Raji (cell line): Measurements from ENCODE around the gene VAMP1.
A peak's percentile ranks its signal among the peaks of the same experiment; 100 is the strongest.

Experiments
- POLR2A ChIP-seq: IDR thresholded peaks from 2 replicates; pipeline ENCODE4 v1.6.1; 2011; ENCODE audit warnings: low read depth, low read length, control low read depth; ENCODE audit not compliant: insufficient read depth

Gene VAMP1

DNA sequence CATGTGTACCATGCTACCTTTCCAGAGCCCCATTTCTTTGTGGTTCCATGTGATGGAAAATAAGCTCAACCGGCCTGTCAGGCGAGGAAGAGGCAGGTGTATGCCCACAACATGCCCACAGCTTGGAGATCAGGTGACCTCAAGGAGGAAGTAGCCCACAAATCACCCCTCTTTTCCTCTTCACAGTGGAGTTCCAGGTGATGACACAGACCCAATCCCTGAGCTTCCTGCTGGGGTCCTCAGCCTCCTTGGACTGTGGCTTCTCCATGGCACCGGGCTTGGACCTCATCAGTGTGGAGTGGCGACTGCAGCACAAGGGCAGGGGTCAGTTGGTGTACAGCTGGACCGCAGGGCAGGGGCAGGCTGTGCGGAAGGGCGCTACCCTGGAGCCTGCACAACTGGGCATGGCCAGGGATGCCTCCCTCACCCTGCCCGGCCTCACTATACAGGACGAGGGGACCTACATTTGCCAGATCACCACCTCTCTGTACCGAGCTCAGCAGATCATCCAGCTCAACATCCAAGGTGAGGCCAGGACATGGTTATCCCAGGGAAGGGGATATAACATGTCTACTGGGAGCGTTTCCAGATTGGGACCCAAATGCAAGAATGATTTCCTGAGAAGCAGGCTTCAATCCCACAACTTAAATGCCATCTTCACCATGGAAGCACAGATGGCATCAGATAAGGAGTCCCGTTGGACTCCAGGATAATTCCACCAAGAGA lies 13.1 kb downstream of the VAMP1 start:
- TF ChIP-seq POLR2A: 0 out of 2 replicates have a peak, but pooled peaks have one; percentile 25

DNA sequence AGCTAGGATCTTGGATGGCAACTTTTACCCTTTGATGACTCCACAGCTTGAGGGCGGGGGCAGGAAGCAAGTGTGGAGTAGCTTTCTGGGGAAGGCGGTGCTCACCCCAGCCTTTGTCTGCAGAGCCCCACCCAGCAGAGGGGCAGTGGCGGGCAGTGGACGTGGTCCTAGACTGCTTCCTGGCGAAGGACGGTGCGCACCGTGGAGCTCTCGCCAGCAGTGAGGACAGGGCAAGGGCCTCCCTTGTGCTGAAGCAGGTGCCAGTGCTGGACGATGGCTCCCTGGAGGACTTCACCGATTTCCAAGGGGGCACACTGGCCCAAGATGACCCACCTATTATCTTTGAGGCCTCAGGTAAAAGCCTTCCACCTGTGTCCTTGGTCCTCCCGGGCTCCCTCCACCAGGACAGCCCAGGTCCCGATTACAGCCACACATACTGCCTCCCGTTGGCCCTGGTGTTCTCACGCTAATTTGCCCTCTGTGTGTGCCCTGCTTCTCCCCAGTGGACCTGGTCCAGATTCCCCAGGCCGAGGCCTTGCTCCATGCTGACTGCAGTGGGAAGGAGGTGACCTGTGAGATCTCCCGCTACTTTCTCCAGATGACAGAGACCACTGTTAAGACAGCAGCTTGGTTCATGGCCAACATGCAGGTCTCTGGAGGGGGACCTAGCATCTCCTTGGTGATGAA lies 17.4 kb downstream of the VAMP1 start:
- TF ChIP-seq POLR2A: 0 out of 2 replicates have a peak, but pooled peaks have one; percentile 40

DNA sequence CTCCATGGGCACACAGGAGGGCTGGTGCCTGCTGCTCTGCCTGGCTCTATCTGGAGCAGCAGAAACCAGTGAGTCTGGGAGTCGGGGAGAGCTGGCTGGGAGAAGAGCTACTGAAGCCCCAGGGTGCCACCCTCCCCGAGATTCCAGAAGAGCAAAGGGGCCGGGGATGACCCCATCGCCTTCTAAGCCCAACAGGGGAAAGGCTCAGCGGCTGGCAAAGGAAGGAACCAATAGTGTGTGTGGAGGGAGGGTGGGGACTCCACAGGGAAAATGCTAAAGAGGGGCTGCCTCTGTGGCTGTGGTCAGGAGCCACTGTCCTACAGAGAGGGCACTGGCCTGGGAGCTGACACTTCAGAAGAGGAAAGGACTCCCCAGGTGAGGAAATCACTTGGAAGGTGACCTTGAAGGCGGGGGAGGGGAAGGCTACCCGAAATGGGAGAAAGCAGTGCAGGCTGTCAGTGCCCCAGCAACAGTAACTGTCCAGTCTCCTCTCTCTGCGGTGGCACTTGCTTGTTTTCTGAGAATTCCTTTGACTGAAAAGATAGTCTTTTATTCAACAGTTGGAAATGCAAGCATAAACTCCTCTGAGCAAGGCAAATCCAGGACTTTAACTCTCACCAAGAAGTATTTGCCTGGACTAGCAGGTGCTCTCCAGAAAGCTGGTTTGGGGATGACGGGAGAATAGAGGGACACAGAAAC lies 18.1 kb downstream of the VAMP1 start:
- TF ChIP-seq POLR2A: no peak; the same call in 1 of the 2 replicates

DNA sequence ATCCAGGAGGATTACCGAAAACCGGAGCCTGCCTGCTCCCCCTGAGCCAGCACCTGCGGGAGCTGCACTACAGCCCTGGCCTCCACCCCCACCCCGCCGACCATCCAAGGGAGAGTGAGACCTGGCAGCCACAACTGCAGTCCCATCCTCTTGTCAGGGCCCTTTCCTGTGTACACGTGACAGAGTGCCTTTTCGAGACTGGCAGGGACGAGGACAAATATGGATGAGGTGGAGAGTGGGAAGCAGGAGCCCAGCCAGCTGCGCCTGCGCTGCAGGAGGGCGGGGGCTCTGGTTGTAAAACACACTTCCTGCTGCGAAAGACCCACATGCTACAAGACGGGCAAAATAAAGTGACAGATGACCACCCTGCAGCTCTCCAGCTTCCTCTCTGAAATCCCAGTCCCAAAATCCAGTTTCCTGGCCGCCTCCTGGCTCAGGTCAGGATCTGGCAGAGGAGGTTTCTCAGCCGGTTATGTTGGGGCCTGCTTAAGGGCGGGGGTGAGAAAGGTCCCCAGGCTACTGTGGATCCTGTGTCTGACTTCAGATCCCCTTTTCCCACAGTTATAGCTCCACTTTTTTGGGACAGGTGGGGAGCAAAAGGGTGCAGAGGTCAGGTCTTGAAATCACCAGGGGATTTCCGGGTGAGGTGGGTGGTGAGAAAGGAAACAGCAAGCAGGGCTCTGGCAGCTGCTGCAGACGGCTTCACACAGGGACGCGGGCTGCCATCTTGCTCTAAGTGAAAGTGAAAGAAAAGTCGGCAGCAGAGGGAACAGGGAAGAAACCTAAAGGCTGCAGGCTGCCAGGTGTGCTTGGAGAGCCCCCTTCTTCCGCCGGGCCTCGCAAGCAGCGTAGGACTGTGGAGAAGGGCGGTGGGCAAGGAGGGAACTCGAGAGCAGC lies 18.9 kb downstream of the VAMP1 start, which contains the start of gene TAPBPL:
TSS of gene TAPBPL (plus strand) at position 695 of the 897 bp plus-strand sequence. CDS start 207 bp downstream, outside the sequence.
- TF ChIP-seq POLR2A: peak; percentile 60

DNA sequence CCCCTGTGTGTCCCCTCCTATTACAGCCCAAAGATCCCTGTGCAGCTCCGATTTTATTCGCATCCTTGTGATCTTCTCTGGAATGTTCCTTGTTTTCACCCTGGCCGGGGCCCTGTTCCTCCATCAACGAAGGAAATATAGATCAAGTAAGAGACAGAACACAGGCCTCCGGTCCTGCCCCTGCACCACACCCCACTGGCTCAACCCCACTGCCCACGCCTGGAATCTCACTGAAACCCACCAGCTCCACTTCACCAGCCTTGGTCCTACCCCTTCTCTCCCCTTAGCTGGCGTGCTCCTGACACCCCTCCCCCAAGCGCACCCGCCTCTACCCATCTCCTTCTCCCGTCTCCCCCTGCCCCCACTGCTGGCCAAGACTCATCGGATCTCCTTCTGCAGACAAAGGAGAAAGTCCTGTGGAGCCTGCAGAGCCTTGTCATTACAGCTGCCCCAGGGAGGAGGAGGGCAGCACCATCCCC lies 19.6 kb downstream of the VAMP1 start:
- TF ChIP-seq POLR2A: no peak

DNA sequence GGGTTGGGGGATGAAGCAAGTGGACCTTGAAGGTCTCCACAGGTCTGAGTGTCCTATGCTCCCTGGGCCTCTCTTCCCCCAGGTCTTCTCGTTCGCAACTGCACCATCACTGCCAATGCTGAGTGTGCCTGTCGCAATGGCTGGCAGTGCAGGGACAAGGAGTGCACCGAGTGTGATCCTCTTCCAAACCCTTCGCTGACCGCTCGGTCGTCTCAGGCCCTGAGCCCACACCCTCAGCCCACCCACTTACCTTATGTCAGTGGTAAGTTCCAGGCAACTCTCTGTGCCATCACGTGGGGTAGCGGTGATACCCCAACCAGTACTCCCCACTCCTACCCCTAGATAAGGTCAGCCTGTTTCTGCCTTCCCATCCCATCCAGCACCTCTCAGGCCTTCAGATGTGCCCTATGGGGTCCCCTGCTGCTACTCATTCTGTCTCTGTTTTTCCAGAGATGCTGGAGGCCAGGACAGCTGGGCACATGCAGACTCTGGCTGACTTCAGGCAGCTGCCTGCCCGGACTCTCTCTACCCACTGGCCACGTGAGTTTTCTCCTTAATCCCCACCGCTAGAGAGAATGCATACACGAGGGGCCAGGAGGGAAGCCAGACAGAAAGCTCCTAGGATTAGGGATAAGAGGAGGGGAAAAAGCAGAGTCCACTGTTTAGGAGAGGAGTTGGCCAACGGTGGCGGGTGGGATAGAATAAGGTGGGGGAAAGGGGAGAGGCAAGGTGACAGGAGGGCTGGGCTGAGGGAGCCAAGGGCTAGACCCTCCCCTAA lies 20.2 kb downstream of the VAMP1 start:
- 0 out of 2 replicates have a peak, but pooled peaks have one; percentile 20 for TF ChIP-seq POLR2A

DNA sequence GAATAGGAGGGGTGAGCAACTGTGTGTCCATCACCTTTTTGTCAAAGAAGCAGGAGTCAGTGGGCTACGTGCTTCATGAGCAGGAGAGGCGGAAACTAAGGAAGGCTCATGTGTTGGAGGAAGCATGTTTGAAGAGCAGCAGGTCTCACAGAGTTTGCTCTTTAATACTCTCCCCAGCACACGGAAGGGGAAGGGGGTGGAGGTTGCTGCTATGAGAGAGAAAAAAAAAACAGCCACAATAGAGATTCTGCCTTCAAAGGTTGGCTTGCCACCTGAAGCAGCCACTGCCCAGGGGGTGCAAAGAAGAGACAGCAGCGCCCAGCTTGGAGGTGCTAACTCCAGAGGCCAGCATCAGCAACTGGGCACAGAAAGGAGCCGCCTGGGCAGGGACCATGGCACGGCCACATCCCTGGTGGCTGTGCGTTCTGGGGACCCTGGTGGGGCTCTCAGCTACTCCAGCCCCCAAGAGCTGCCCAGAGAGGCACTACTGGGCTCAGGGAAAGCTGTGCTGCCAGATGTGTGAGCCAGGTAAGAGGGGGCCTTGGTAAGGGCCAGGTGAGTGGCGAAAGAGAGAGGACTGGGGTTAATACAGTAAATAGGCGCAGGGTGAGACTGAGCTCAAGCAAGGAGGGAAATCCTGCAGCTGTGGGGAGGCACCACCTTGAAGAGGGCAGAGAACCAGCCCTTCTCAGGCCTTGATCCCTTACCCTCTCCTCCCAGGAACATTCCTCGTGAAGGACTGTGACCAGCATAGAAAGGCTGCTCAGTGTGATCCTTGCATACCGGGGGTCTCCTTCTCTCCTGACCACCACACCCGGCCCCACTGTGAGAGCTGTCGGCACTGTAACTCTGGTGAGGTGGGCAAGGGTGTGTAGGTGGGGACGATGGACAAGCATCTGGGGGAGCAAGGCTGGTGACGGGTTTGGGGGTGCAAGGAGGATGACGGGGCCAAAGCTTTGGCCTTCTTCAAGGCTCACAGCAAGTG lies 25.5 kb downstream of the VAMP1 start, which contains the start of gene CD27:
TSS of gene CD27 (plus strand) at position 252 of the 985 bp plus-strand sequence. CDS start at position 393, 141 bp downstream.
- peak; percentile 69 for TF ChIP-seq POLR2A

DNA sequence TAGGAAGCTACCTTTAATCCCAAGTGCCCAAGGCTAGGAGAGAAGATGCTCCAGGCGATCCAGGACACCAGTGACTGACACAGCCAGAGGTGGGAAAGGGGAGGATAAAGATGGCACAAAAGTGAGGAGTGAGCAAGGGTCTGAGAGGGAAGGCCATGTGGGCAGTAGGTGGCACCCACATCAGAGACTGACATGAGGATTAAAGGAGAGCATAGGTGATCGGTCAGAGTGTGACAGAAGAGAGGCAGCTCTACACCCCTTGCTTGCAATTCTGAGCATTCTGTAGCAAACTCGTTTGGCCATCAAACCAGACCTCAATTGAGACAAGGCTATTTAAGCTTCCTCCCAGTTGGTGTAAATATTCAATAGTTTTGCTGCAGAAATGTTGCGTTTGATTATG lies 26.4 kb downstream of the VAMP1 start:
- TF ChIP-seq POLR2A: no peak

DNA sequence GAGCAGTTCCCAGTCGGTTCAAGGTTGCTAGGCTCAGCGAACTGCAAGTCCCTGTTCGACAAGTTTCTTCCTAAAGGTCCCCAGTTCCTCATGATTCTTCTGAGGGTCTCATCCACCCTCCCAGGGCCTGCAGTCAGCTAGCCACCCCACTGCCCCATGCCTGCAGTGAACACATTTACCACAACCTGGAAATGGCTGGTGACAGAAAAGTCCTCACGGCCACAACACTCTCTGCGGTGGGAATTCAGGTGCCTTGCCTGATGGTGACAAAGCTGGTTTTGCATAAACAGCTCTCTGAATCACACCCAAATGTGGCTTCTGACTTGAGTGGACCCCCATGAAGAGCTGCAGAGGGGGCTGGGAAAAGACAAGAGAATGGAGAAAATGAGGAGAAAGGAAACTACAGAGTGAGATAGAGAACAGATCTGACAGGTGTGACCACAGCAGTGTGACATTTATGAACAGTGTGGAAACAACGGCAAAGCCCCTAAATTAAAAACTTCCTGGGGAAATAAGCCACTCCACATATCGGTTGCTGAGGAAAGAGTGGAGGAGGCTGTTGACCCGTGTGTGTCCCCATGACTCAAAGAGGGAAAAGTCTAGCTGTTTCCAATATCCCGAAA lies 27.0 kb downstream of the VAMP1 start:
- peak; percentile 69 for TF ChIP-seq POLR2A

DNA sequence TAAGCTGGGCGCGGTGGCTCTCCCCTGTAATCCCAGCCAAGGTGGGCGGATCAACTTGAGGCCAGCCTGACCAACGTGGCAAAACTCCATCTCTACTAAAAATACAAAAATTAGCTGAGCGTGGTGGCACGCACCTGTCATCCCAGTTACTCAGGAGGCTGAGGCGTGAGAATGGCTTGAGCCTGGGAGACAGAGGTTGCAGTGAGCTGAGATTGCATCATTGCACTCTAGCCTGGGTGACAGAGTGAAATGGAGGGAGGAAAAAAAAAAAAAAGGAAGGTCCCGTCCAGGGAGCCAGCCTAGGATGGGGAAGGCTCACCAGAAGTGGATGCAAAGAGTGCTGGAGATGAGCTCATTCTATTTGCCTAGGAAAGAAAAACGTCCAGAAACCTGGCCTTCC lies 27.6 kb downstream of the VAMP1 start:
- no peak for TF ChIP-seq POLR2A

DNA sequence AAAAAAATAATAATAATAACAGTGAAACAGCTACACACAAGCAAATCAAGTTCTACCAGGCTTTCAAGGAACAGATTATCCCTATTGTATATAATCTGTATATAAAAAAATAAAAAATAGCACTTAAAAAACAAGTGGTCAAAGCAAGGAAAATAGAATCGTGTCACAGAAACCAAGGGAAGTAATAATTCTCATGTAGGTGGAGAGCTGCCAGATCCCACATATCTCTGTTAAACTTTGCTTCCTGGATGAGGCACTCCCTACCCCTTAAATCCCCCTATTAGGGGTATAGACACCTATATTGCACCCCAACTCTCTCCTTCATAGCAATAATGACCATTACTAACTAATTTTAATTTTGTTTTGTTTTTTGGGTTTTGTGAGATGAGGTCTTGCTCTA lies 30.1 kb downstream of the VAMP1 start:
- no peak for TF ChIP-seq POLR2A

DNA sequence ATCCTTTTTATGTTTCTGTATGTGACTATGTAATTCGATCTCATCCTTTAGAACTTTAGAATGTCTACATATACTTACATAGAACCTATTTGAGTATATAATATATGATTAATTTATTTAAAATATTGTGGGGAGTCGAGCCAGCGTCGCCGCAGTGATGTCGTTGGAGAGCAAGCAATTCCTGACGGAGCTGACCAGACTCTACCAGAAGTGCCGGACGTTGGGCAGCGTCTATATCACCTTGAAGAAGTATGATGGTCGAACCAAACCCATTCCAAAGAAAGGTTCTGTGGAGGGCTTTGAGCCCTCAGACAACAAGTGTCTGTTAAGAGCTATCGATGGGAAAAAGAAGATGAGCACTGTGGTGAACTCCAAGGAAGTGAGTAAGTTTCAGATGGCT lies 32.1 kb downstream of the VAMP1 start:
- no peak for TF ChIP-seq POLR2A
